ENCODE data around the gene PARP8. TPM values are rescaled to one million over a fixed set of nuclear protein-coding genes. Genes with fewer than 3 reads are reported as not detected.
"Not testable (repeated sequence)": the region's sequence is repeated elsewhere in the genome, so short reads cannot be mapped to it uniquely, and the experiment has no call there.

The PARP8 gene
- total RNA-seq, 4 donors from 2014 or later = 12.0 to 34.7 (median 25.3) TPM

DNA sequence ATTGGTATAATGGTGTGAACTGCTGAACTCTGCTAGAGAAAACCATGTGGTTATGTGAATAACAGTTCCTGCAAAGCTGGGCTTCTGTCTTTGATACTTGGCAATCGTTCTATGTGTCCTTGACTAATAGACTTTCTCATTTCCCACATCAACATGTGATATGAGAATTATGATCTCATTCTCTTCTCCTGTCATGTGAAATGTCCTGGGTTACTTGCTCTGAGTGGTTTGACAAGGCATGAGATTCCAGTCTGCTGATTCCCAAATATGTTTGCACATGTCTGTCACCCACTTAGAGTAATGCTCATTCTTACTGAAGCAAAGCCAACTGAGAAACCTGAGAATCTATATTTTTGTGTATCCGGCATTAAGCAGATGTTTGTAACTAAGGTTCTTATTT lies 141.2 kb downstream of the PARP8 start:
- DNase-seq = no peak
- Histone ChIP-seq H3K27ac (no peak overlapping the region), H3K4me1 (no peaks in the 10 kb centered on the region), H3K27me3 (no peaks in the 10 kb centered on the region), H3K9me3 (no peaks in the 10 kb centered on the region), H3K4me3 (no peak overlapping the region), H3K36me3 (no peaks in the 10 kb centered on the region)
- TF ChIP-seq, protein P1, sequence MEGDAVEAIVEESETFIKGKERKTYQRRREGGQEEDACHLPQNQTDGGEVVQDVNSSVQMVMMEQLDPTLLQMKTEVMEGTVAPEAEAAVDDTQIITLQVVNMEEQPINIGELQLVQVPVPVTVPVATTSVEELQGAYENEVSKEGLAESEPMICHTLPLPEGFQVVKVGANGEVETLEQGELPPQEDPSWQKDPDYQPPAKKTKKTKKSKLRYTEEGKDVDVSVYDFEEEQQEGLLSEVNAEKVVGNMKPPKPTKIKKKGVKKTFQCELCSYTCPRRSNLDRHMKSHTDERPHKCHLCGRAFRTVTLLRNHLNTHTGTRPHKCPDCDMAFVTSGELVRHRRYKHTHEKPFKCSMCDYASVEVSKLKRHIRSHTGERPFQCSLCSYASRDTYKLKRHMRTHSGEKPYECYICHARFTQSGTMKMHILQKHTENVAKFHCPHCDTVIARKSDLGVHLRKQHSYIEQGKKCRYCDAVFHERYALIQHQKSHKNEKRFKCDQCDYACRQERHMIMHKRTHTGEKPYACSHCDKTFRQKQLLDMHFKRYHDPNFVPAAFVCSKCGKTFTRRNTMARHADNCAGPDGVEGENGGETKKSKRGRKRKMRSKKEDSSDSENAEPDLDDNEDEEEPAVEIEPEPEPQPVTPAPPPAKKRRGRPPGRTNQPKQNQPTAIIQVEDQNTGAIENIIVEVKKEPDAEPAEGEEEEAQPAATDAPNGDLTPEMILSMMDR (IDR thresholded peaks at IDR 0.05) = no peak
- no peak for TF ChIP-seq POLR2A (IDR thresholded peaks at IDR 0.05)

DNA sequence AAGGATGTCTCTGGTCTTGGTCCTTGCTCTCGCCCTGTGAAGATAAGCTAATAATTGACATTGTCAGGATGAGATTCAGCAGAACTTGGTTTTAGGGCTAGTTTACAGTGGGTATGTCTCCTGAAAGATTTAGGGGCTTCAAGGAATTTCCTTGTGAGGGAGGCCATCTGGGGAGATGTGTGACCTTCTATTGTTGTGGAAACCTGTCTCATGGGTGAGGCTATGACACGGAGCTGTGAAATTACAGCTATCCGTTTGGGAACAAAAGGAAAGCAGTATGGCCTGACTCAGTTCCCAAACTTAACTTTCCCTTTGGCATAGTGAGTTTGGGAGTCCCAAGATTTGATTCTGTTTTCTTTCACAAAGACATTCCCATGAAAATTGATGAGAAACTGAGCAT lies 142.0 kb downstream of the PARP8 start:
- Histone ChIP-seq H3K27me3 (no peaks in the 10 kb centered on the region), H3K36me3 (no peaks in the 10 kb centered on the region), H3K4me1 (no peaks in the 10 kb centered on the region), H3K4me3 (no peak overlapping the region), H3K27ac (no peak overlapping the region), H3K9me3 (no peaks in the 10 kb centered on the region)
- DNase-seq = no peak
- TF ChIP-seq, protein P1 (IDR thresholded peaks at IDR 0.05) = no peak
- no peak for TF ChIP-seq POLR2A (IDR thresholded peaks at IDR 0.05)

DNA sequence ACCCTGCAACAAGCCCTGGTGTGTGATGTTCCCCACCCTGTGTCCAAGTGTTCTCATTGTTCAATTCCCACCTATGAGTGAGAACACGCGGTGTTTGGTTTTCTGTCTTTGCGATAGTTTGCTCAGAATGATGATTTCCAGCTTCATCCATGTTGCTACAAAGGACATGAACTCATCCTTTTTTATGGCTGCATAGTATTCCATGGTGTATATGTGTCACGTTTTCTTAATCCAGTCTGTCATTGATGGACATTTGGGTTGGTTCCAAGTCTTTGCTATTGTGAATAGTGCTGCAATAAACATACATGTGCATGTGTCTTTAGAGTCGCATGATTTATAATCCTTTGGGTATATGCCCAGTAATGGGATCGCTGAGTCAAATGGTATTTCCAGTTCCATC lies 145.3 kb downstream of the PARP8 start:
- not testable (repeated sequence) for DNase-seq, H3K36me3 ChIP-seq, H3K27ac ChIP-seq, H3K4me1 ChIP-seq, H3K9me3 ChIP-seq, H3K27me3 ChIP-seq, H3K4me3 ChIP-seq

DNA sequence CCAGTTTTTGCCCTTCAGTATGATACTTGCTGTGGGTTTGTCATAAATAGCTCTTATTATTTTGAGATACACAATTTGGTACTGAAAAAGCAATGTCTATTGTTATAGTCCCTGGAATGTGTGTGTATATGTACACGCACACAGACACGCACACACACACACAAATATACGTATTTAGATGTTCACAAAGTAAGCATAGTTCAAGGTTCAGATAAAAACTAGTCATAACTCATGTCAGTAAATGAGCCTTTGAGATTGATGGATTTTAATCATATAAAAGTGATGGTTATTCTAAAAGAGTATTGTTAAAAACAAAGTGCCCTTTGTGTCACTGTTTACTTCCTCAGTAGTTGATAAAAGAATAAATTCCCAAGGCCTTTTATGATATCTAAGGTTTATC lies 147.3 kb downstream of the PARP8 start:
- no peaks in the 10 kb centered on the region for H3K36me3 ChIP-seq
- DNase-seq = no peak
- TF ChIP-seq, protein P1 (IDR thresholded peaks at IDR 0.05) = no peak
- no peak for TF ChIP-seq POLR2A (IDR thresholded peaks at IDR 0.05)
- no peaks in the 10 kb centered on the region for H3K27me3 ChIP-seq
- H3K4me1 ChIP-seq = no peaks in the 10 kb centered on the region
- no peaks in the 10 kb centered on the region for H3K9me3 ChIP-seq
- H3K27ac ChIP-seq = no peak overlapping the region
- H3K4me3 ChIP-seq = no peak overlapping the region

DNA sequence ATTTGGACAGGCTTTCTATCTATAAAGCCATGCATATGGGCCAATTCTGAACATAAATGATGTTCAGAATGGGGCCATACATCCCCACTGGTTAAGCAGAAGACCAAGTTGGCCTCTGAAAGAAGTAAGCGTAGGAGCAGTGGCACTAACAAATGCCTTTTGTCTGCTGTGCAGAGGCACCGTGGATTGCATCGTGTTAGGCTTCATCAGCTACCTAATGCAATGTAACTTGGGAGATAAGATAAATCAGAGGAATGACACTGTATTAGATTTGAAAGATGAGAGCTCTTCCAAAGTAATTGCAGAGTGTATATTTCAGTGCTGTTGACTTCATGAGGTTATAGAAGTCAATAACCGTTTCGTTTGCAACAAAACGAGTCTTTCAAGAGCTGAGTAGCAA lies 148.1 kb downstream of the PARP8 start:
- H3K36me3 ChIP-seq = no peaks in the 10 kb centered on the region
- TF ChIP-seq, protein P1 (IDR thresholded peaks at IDR 0.05) = no peak
- TF ChIP-seq POLR2A (IDR thresholded peaks at IDR 0.05) = no peak
- H3K4me1 ChIP-seq = no peaks in the 10 kb centered on the region
- H3K27ac ChIP-seq = no peak overlapping the region
- H3K9me3 ChIP-seq = no peaks in the 10 kb centered on the region
- DNase-seq = no peak
- no peak overlapping the region for H3K4me3 ChIP-seq
- H3K27me3 ChIP-seq = no peaks in the 10 kb centered on the region

DNA sequence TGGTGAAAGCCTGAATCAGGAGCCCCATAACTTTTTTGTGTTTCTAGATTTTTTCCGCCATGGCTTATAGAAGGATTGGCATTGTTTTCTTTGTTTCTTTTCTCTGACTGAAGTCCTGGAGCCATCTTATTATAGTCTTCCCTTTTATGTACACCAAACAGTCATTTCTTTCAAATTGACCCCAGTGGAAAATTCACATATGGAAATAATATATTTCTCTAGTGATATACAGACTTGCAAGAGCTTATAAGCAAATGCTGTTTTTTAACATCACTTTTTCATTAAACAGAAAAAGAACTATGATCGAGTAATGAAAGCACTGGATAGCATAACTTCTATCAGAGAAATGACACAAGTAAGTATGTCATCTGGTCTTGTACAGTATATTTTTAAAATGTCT lies 155.6 kb downstream of the PARP8 start:
- Histone ChIP-seq H3K27ac (no peak overlapping the region), H3K4me3 (no peak overlapping the region), H3K4me1 (no peaks in the 10 kb centered on the region), H3K27me3 (no peaks in the 10 kb centered on the region), H3K9me3 (no peaks in the 10 kb centered on the region), H3K36me3 (peaks cover 0 to 6% (median 0%) of the 10 kb centered on the region in 3 donors)
- no peak for DNase-seq
- TF ChIP-seq POLR2A (IDR thresholded peaks at IDR 0.05) = no peak
- TF ChIP-seq, protein P1 (IDR thresholded peaks at IDR 0.05) = no peak

Data from Peyer's patch (tissue), 4 donors.